Measurements from ENCODE around the gene CDK2.

Gene CDK2

GRCh38 chr12:55938826-55939501 is 27.7 kb upstream of the CDK2 start:
- no peak for DNase-seq (ENCODE audit: low read depth)

- no peak for DNase-seq (ENCODE audit: low read depth)
Measured at GRCh38 chr12:55940065-55940732, 26.4 kb upstream of the CDK2 start.

GRCh38 chr12:55942055-55942454 is 24.6 kb upstream of the CDK2 start:
- no peak for DNase-seq (ENCODE audit: low read depth)

- no peak for DNase-seq (ENCODE audit: low read depth)
Measured at GRCh38 chr12:55942577-55943136, 24.0 kb upstream of the CDK2 start.

GRCh38 chr12:55946553-55946952 is 20.1 kb upstream of the CDK2 start:
- DNase-seq (ENCODE audit: low read depth) = no peak

GRCh38 chr12:55955344-55955743 is 11.3 kb upstream of the CDK2 start:
- no peak for DNase-seq (ENCODE audit: low read depth)

- DNase-seq (ENCODE audit: low read depth) = no peak
Measured at GRCh38 chr12:55955800-55956508, 10.7 kb upstream of the CDK2 start.

GRCh38 chr12:55957106-55957859 is 9.3 kb upstream of the CDK2 start:
- DNase-seq (ENCODE audit: low read depth) = no peak

- no peak for DNase-seq (ENCODE audit: low read depth)
Measured at GRCh38 chr12:55963760-55964159, 2.9 kb upstream of the CDK2 start.

- DNase-seq (ENCODE audit: low read depth) = no peak
Measured at GRCh38 chr12:55965240-55965639, 1.4 kb upstream of the CDK2 start.

GRCh38 chr12:55965941-55966407 is 656 bp upstream of the CDK2 start, which contains the start of gene PMEL:
PMEL (minus strand) TSS chr12:55966042; CDS start chr12:55966011, 31 bp downstream.
- DNase-seq (ENCODE audit: low read depth) = no peak

- DNase-seq (ENCODE audit: low read depth) = no peak
Measured at GRCh38 chr12:55969356-55969755, 2.7 kb downstream of the CDK2 start.

GRCh38 chr12:55970775-55971174 is 4.1 kb downstream of the CDK2 start:
- no peak for DNase-seq (ENCODE audit: low read depth)

- peak; percentile 78 for DNase-seq (ENCODE audit: low read depth)
Measured at GRCh38 chr12:55972042-55972441, 5.4 kb downstream of the CDK2 start.

- no peak for DNase-seq (ENCODE audit: low read depth)
Measured at GRCh38 chr12:55972456-55972855, 5.8 kb downstream of the CDK2 start.

- DNase-seq (ENCODE audit: low read depth) = no peak
Measured at GRCh38 chr12:55972911-55973598, 6.4 kb downstream of the CDK2 start.

- peak; percentile 99 for DNase-seq (ENCODE audit: low read depth)
Measured at GRCh38 chr12:55973599-55974307, 7.1 kb downstream of the CDK2 start, which contains the start of gene RAB5B. RAB5B (plus strand) TSS chr12:55974078; CDS start chr12:55986961, 12,883 bp downstream.

GRCh38 chr12:55974308-55974730 is 7.7 kb downstream of the CDK2 start:
- no peak for DNase-seq (ENCODE audit: low read depth)

- no peak for DNase-seq (ENCODE audit: low read depth)
Measured at GRCh38 chr12:55978393-55978792, 11.8 kb downstream of the CDK2 start.

GRCh38 chr12:55979069-55979468 is 12.4 kb downstream of the CDK2 start:
- no peak for DNase-seq (ENCODE audit: low read depth)

Data from HS-27A (cell line).